ENCODE results near the gene DCC. TPM values are rescaled to one million over a fixed set of nuclear protein-coding genes. Genes with fewer than 3 reads are reported as not detected.

Gene DCC
- total and polyA plus RNA-seq, 2 of the 8 experiments (the other 6 are each of a cell fraction or from before 2014, with no cell fraction given) = 0.14 to 1.4 TPM

- Histone ChIP-seq H2BK20ac (ENCODE audit: low read length) (no peak overlapping the region), H3K4me3 (ENCODE audit: extremely low read depth in 1 of 4, insufficient read depth in 2 of 4, low read depth in 3 of 4, low read length in 4 of 4) (no peak overlapping the region), H2BK15ac (ENCODE audit: low read length) (no peak overlapping the region), H3K79me1 (ENCODE audit: low read depth, low read length) (no peaks in the 10 kb centered on the region), H2BK120ac (replicated peaks; ENCODE audit: low read depth, low read length) (no peak overlapping the region), H3K9me3 (ENCODE audit: insufficient read depth in 2 of 2, low read depth in 1 of 2, low read length in 1 of 2) (no peaks in the 10 kb centered on the region), H3K23me2 (ENCODE audit: low read depth, low read length) (no peaks in the 10 kb centered on the region; the same call in 1 of the 2 replicates), H2BK5ac (ENCODE audit: low read depth, low read length) (no peak overlapping the region), H3K23ac (ENCODE audit: insufficient read length) (no peak overlapping the region), H3K14ac (ENCODE audit: insufficient read length) (no peak overlapping the region), H3K4me1 (replicated peaks in 1 of 4; ENCODE audit: control insufficient read depth in 3 of 4, insufficient read depth in 4 of 4, low read length in 3 of 4) (peaks cover 0 to under 1% (median 0%) of the 10 kb centered on the region in 4 experiments; a peak in 1 of 7 replicates), H2AFZ (ENCODE audit: low read length) (0 out of 2 replicates have a peak overlapping the region, but pooled peaks have one; percentile 54), H4K91ac (replicated peaks; ENCODE audit: insufficient read length, low read length) (no peak overlapping the region), H3K27me3 (replicated peaks in 1 of 4; ENCODE audit: control insufficient read depth in 3 of 4, extremely low read depth in 1 of 4, insufficient read depth in 3 of 4, low read length in 3 of 4) (no peaks in the 10 kb centered on the region), H3K36me3 (ENCODE audit: control insufficient read depth in 2 of 4, insufficient read depth in 4 of 4, low read length in 3 of 4) (no peaks in the 10 kb centered on the region), H4K8ac (ENCODE audit: extremely low read depth, insufficient read depth, low read length) (no peak overlapping the region), H3K4ac (replicated peaks; ENCODE audit: insufficient read length, low read depth, low read length) (no peak overlapping the region), H2AK5ac (ENCODE audit: low read depth, low read length) (no peak overlapping the region), H2BK12ac (ENCODE audit: low read depth, low read length) (no peak overlapping the region), H3K18ac (ENCODE audit: extremely low read depth, low read length) (no peak overlapping the region), H3K9ac (replicated peaks in 1 of 4; ENCODE audit: extremely low read depth in 1 of 4, low read depth in 3 of 4, low read length in 3 of 4) (no peak overlapping the region), H3K4me2 (ENCODE audit: insufficient read depth in 1 of 2, low read depth in 2 of 2, low read length in 2 of 2) (no peak overlapping the region), H3K56ac (replicated peaks; ENCODE audit: insufficient read length, low read depth, low read length) (no peak overlapping the region), H4K5ac (ENCODE audit: insufficient read length, low read depth, low read length) (no peak overlapping the region), H4K20me1 (replicated peaks in 1 of 2; ENCODE audit: control insufficient read depth in 1 of 2, insufficient read depth in 2 of 2, low read length in 2 of 2) (no peaks in the 10 kb centered on the region), H3K79me2 (ENCODE audit: control insufficient read depth in 1 of 2, insufficient read depth in 2 of 2, low read length in 2 of 2) (no peaks in the 10 kb centered on the region), H3K27ac (ENCODE audit: low read depth, low read length) (no peak overlapping the region)
- FAIRE-seq (peak; percentile 85), DNase-seq (ENCODE audit: low read depth in 1 of 2, low spot score in 2 of 2) (no peak)
- 100% methylated on average over 1 of the region's 1 CpG; no CpG with 5 or more reads in 1 of the 2 experiments for WGBS, 2 experiments (ENCODE audit: extremely low coverage in 1 of 2, insufficient coverage in 1 of 2, insufficient read length in 1 of 2, insufficient replicate concordance in 2 of 2, low coverage in 1 of 2, low lambda C conversion rate in 2 of 2, missing lambda C conversion rate in 1 of 2)
- POLR2A ChIA-PET (ENCODE audit: partially characterized antibody) = no interaction called here
- CTCF ChIA-PET (ENCODE audit: partially characterized antibody) = interaction anchor here (0.5 to 1.9 kb wide), 30 partner anchors 8 to 1912 kb away, joined by 3 to 8 read pairs (median 4); no protein-coding TSS in a partner anchor
- TF ChIP-seq JUN (IDR thresholded peaks at IDR 0.05; ENCODE audit: low read depth, low read length) (no peak), EZH2 (IDR thresholded peaks at IDR 0.05; ENCODE audit: low read depth, low read length, severe bottlenecking) (no peak), MAX (IDR thresholded peaks at IDR 0.05) (no peak), KDM5A (IDR thresholded peaks at IDR 0.05; ENCODE audit: low read length) (no peak), HDAC6 (IDR thresholded peaks at IDR 0.05; ENCODE audit: low read depth, low read length) (no peak), RBBP5 (IDR thresholded peaks at IDR 0.05; ENCODE audit: borderline replicate concordance, low read depth, low read length) (no peak), TAF7 (optimal IDR thresholded peaks at IDR 0.05; ENCODE audit: borderline replicate concordance, low read depth, low read length) (no peak), KDM4A (IDR thresholded peaks at IDR 0.05; ENCODE audit: low read depth, low read length, severe bottlenecking) (no peak), BRCA1 (IDR thresholded peaks at IDR 0.05; ENCODE audit: low read depth, low read length) (no peak), SRF (IDR thresholded peaks at IDR 0.05; ENCODE audit: low read depth, low read length) (no peak), NRF1 (IDR thresholded peaks at IDR 0.05; ENCODE audit: low read depth, low read length) (no peak), SP4 (IDR thresholded peaks at IDR 0.05; ENCODE audit: low read length) (no peak)
Observed at GRCh38 chr18:53380063-53380639, 1040.2 kb downstream of the DCC start.

All from H1 (cell line).